ENCODE data around the gene KRTAP2-1. TPM values are rescaled to one million over a fixed set of nuclear protein-coding genes. Genes with fewer than 3 reads are reported as not detected.
"Not testable (repeated sequence)": the region's sequence is repeated elsewhere in the genome, so short reads cannot be mapped to it uniquely, and the experiment has no call there.

Gene KRTAP2-1
- total RNA-seq, 1 donor from 2014 or later: not detected

GRCh38 chr17:41058741-41059140 is 11.6 kb upstream of the KRTAP2-1 start:
- DNase-seq (ENCODE audit: extremely low read depth, low read depth, low spot score): no peak

GRCh38 chr17:41057547-41057946 is 10.4 kb upstream of the KRTAP2-1 start:
- DNase-seq (ENCODE audit: extremely low read depth, low read depth, low spot score): no peak

- not testable (repeated sequence) for DNase-seq (ENCODE audit: extremely low read depth, low read depth, low spot score)
These were observed 8.0 kb upstream of the KRTAP2-1 start, which contains the start of gene KRTAP2-2 for GRCh38 chr17:41055130-41055529. Gene KRTAP2-2 (minus strand): TSS chr17:41055230. CDS start chr17:41055211, 19 bp downstream.

DNA sequence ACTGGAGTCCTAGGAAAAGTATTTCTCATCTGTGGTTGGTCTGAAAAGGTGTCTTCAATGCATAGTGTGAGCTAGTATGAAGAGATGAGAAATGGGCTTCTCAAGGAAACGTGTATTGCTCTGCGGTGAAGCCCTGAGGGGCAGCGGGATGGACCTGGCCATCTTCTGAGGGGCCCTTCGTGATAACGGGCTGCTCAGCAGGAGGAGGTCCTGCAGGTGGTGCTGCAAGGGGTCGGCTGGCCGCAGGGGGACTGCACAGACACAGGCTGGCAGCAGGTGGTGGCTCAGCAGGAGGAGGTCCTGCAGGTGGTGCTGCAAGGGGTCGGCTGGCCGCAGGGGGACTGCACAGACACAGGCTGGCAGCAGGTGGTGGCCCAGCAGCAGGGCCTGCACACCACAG is 7.4 kb upstream of the KRTAP2-1 start:
- not testable (repeated sequence) for DNase-seq (ENCODE audit: extremely low read depth, low read depth, low spot score)

- DNase-seq (ENCODE audit: extremely low read depth, low read depth, low spot score): no peak
These were observed 6.9 kb upstream of the KRTAP2-1 start for GRCh38 chr17:41054025-41054424.

DNA sequence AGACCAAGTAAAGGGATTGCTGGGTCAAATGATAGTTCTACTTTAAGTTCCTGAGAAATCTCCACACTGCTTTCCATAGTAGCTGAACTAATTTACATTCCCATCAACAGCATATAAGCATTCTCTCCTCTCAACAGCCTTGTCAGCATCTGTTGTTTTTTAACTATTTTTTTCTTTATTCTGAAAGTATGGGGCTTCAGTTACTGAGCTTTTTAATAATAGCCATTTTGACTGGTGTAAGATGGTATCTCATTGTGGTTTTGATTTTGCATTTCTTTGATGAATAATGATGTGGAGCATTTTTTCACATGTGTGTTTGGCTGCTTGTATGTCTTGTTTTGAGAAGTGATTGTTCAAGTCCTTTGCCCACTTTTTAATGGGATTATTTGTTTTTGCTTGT is 5.5 kb upstream of the KRTAP2-1 start:
- DNase-seq (ENCODE audit: extremely low read depth, low read depth, low spot score): no peak

DNA sequence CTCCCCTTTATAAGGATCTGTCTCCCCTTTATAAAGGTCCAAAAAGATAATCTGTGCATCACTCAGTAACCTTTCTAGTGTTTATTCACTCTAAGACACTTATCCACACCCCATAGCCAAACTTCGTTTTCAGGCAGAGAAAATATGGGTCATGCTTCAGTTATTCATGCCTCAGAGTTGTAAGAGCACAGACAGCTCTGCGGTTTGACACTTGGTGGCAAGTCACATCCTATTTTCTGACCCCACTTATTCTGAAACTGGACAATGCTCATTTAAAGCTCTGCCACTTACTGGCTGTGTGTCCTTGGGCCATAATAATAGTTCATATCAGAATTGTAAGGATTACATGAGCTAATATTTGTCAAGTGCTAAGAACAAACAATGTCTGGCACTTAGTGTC is 2.0 kb upstream of the KRTAP2-1 start:
- no peak for DNase-seq (ENCODE audit: extremely low read depth, low read depth, low spot score)

DNA sequence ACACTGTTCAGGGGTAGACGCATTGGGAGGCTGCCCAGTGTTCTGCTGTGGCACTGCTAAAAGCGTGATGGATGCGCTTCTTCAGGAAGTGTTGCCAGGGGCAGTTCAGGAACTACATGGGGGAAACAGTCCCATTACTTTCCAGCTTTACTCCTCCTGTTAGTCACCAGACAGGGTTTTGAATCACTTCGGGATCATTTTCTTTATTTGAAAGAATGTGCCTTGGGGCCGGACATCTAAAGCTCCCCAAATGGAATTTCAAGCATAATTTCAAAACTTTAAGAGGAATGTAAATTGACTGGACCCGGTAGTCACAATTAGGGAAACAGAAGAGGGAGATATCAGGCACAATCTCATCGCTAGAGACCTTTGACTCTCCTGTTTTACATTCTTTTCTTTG is 1.3 kb upstream of the KRTAP2-1 start:
- DNase-seq (ENCODE audit: extremely low read depth, low read depth, low spot score): no peak

DNA sequence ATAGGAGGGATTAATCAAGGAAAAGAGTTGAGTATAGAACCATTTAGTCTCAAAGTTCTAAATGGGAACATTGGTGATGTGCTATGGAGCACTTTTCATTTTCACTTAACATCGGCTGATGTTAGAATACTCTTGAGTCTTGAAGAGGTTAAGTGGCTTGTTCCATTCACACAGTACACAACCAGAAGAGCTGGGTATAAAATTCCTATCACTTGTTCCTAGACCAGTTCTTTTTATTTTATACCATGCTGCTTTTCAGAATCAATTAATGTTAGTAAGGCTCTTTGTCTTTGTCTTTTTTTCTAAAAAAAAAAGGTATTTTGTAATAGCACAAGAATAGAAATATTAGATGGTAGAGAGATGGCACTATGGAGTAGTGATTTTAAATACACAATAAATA is 4.2 kb downstream of the KRTAP2-1 start:
- DNase-seq (ENCODE audit: extremely low read depth, low read depth, low spot score): no peak

GRCh38 chr17:41040783-41041571 is 6.1 kb downstream of the KRTAP2-1 start, which contains the start of gene KRTAP1-1:
Gene KRTAP1-1 (minus strand): TSS chr17:41041450. CDS start chr17:41041397, 53 bp downstream.
- not testable (repeated sequence) for DNase-seq (ENCODE audit: extremely low read depth, low read depth, low spot score)

DNA sequence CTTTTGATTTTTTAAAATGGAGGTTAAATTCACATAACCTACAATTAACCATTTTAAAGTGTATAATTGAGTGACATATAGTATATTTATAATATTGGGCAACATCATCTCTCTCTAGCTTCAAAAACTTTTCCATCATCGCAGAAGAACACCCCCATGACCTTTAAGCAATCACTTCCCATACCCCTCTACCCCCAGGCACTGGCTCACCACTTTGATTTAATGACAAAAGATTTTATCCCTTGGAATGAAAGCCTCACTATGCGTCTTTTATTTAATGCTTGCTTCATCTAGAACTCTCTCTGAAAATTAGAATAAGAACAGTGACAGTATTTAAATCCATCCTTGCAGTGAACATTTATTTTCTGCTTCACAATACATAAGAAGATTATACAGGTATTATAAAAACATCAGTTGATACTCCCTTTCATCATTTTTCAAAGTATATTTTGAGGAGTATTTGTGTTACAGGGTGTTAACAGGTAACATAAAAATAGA is 9.2 kb downstream of the KRTAP2-1 start:
- no peak for DNase-seq (ENCODE audit: extremely low read depth, low read depth, low spot score)

- not testable (repeated sequence) for DNase-seq (ENCODE audit: extremely low read depth, low read depth, low spot score)
These were observed 12.7 kb downstream of the KRTAP2-1 start, which contains the start of gene KRTAP1-3 for GRCh38 chr17:41034346-41034935. Gene KRTAP1-3 (minus strand): TSS chr17:41034874. CDS start chr17:41034821, 53 bp downstream.

DNA sequence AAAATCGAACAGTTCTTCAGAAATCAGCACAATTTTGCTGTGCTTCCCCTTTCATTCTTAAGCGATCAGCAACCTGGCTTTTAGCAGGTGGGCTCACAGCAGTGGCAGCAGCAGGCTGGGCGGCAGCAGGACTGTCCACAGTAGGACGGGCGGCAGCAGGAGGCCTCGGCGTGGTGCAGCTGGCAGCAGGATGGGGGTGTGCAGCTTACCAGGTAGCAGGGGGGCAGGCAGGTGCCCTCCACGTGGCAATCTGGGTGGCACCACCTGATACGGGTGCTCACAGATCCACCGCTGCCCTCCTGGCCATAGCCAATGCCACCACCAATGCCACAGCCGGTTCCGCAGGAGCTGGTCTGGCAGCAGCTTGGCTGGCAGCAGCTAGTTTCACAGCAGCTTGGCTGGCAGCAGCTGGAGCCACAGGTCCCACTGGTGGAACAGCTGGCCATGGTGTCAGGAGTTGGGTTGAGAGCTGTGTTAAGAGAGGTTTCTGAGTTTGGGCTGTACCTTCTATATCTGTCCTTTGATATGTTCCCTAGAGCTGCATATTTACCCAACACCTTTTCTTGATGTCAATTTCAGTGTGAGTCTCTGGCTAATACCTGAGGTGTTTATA is 17.4 kb downstream of the KRTAP2-1 start, which contains the start of gene KRTAP1-4:
Gene KRTAP1-4, minus strand, starts transcription at position 563 of the 613 bp plus-strand sequence. Its CDS starts 117 bp downstream, at position 446.
- no peak for DNase-seq (ENCODE audit: extremely low read depth, low read depth, low spot score)

GRCh38 chr17:41026715-41027471 is 20.2 kb downstream of the KRTAP2-1 start, which contains the start of gene KRTAP1-5:
Gene KRTAP1-5 (minus strand): TSS chr17:41027208. CDS start chr17:41027155, 53 bp downstream.
- no peak for DNase-seq (ENCODE audit: extremely low read depth, low read depth, low spot score)

- DNase-seq (ENCODE audit: extremely low read depth, low read depth, low spot score): no peak
These were observed 22.4 kb downstream of the KRTAP2-1 start for GRCh38 chr17:41024697-41025096.

DNA sequence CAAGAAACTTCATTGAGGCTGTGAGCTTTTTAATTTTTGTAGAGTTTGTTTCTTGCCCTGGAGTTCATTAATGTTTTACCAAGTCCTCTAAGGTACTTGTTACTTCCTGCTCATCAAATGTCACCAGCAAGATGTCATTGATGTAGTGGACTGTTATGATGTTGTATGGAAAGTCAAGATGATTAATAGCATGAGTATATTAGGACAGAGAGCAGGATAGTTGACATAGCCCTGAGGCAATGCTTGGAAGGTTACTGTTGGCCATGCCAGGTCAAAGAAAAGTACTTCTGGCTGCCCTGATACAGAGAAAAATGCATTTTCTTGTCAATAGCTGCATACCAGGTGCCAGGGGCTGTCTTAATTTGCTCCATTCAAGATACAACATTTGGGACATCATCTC is 26.8 kb downstream of the KRTAP2-1 start:
- no peak for DNase-seq (ENCODE audit: extremely low read depth, low read depth, low spot score)

GRCh38 chr17:41019415-41019814 is 27.7 kb downstream of the KRTAP2-1 start:
- DNase-seq (ENCODE audit: extremely low read depth, low read depth, low spot score): no peak

GRCh38 chr17:41018541-41018940 is 28.6 kb downstream of the KRTAP2-1 start:
- DNase-seq (ENCODE audit: extremely low read depth, low read depth, low spot score): no peak

DNA sequence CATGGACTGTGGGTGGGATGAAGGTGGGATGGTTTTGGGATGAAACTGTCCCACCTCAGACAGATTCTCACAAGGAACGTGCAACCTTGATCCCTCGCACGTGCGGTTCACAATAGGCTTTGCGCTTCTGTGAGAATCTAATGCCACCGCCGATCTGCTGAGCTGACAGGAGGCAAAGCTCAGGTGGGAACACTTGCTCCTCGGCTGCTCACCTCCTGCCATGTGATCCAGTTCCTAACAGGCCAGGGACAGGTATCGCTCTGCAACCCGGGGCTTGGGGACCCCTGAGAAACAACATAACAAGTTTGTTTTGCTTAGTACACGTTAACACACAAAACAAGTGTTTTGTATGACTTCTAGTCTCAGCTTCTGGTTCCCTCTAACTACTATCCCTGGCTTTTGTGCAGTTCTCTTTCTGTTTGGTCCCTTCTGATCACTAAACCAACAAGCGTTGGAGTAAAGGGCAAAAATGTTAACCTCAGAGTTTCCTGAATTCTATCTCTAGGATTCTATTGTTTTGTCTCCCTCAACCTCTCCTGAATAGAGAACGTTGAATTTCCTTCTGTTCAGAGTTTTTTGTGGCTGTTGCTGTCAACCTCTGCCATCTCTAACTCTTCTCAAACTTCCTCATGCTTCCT is 30.4 kb downstream of the KRTAP2-1 start:
- no peak for DNase-seq (ENCODE audit: extremely low read depth, low read depth, low spot score)

GRCh38 chr17:41015454-41015853 is 31.7 kb downstream of the KRTAP2-1 start:
- no peak for DNase-seq (ENCODE audit: extremely low read depth, low read depth, low spot score)

Measured in glomerular endothelial cell (primary cell).